HG02763 (cell line): Measurements from ENCODE around the gene MED20.
"Not testable (repeated sequence)": the region's sequence is repeated elsewhere in the genome, so short reads cannot be mapped to it uniquely, and the experiment has no call there.

ENCODE experiments used
- ATAC-seq: cut with Tn5 transposase; IDR thresholded peaks from one replicate; pipeline ENCODE4 v1.9.1; 2021; ENCODE audit warnings: mild to moderate bottlenecking, moderate library complexity; ENCODE audit not compliant: unreplicated experiment

Gene MED20, protein sequence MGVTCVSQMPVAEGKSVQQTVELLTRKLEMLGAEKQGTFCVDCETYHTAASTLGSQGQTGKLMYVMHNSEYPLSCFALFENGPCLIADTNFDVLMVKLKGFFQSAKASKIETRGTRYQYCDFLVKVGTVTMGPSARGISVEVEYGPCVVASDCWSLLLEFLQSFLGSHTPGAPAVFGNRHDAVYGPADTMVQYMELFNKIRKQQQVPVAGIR

DNA sequence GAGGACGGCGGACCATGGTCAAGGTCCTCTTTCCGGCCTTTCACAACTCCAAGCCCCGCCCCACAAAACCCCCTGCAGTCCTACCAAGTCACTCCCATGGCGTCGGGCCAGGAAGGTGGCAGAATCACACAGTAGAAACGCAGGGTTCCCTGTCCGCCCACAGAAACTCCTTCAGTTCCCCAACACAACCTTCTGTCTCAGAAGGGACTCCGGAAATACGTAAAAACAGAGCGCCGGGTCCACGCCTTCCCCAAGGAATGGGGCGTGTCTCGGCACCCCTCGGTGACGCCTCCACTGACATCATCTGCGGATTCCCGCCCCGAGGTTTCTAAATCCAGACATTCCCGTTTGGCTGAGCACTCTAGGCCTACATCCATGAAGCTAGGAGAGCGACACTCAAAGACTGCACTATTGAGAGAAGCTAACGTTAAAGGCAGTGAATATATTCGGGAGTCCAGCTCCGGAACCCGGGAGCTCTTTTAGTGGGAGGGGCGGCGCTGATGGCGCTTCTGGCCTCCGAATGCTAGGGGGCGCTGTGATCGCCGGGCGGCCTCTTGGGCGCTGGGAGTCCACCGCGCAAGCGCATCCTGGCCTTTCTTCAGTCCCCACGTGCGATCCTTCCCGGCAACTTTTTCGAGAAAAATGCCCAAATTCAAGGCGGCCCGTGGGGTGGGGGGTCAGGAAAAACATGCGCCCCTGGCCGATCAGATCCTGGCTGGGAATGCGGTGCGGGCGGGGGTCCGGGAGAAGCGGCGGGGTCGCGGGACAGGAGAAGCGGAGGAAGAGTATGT, at the start of gene MED20, which contains the start of gene BYSL:
MED20 (minus strand) TSS at position 219 of the 791 bp plus-strand sequence; CDS start at position 98, 121 bp downstream.
BYSL (plus strand) TSS at position 579 of the 791 bp plus-strand sequence; CDS start at position 643, 64 bp downstream.
- ATAC-seq = peak; percentile 90

- no peak for ATAC-seq
These were observed 49.5 kb upstream of the MED20 start for GRCh38 chr6:41970436-41970846.

DNA sequence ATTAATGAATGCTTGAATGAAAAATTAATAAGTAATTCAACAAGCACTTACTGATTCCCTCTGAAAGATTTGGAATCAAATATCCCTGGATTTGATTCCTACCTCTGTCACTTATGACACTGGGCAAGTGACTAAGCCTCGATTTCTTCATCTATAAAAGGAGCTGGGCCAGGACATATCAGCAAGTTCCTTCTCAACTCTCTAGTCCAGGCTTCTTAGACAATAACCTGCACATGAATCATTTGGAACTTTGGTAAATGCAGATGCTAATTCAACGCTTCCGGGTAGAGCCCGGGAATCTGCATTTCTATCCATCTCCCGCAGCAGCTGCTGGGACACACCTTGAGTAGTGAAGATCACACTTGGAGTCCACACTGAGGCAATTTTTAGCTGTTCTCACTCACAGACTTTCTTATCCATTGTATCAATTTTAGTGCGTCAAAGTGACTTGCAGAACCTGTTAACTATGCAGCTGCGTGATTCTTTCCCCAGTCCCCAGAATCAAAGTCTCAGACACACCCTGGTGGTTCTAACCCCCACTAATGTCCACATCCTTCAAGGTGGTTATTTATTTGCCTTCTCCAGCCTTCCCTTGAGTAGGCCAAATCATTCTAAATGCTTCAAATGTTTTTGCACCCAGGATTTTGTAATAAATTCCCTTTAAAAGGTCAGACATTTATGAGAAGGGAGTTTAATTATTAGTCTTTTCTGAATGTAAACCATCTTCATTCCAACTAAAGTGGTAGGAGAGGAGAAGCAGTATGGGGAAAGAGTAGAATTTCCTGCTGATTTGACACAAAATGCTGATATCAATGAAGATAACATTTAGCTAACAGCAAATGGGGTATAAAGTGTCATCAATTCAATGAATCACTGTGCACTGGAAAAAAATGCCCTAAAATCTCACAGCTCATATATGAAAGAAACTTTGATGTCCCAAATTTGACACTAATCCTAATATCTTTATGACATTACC, 46.7 kb upstream of the MED20 start:
- no peak for ATAC-seq

DNA sequence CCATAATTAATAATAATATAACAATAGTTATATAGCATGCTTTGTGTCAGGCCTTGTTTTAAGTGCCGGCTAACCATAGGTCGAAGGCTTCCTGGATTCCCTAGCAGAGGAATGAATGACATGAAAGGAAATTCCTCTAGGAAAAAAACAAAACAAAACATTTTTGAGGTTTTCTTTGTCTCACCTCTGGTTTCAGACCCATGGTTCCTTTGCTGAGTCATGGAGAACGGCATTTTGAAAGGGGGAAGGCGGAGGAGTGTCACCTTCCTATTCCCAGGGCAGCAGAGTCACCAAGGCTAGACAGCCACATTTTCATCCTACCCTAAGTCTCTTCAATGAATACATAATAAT, 46.0 kb upstream of the MED20 start:
- no peak for ATAC-seq

DNA sequence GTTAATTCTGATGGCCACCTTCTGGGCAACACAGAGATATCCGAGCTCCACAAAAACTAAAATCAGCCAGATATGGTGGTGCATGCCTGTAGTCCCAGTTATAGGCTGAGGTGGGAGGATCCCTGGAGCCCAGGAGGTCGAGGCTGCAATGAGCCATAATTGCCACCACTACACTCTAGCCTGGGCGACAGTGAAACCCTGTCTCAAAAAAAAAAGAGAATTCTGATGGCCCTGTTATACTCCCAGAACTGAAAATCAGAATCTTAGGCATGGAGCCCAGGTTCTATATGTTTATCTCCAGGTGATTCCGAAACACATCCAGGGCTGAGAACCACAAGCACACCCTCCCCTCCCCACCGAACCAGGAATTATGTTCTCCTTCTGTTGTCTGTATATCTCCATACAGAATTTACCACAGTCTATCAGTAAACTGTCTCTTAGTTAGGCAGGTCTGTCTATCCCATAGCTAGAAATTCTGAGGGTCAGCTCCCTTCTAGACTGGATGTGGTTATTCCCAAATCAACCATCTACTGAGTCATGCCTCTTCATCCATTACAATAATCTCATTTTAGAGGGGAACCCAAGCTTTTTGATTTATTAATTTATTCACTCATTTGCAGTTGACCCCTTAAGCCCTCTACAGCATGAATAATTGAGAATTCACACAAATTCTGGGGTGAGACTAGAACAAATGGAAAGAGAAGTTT, 45.4 kb upstream of the MED20 start:
- ATAC-seq = no peak

DNA sequence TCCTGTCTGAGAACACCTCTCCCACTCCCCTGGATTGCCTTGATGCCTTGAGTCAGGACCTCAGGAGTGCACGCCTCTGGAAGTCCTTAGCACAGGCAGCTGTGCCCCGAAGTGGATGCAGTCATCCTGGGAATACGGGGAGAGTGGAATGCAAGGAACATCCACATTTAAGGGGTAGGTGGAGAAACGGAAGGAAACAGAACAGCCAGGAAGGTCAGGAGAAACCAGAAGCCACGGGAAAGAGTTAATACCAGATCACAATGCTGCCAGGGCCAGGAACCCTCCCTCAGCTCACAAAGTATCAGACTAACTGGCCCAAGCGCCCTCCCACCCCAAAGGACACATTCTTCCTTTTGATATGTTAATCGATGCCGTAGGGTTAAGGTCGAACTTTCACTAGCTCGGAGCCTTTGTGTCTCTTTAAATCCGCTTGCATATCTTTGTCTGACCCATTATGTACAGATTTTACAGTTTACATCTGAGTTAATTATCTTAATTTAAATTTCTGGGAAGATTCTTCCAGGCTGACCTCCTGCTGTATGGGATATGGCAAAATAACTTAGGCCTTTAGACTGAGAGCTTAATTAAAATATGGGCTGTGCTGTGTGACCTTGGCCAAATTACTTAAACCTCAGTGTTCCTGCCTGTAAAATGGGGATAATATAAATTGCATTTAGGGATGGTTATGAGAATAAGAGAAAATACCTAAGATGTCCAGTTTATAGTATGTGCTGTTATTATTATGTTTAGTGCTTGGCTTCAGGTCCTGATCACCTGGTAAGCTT, 44.7 kb upstream of the MED20 start:
- ATAC-seq = no peak

DNA sequence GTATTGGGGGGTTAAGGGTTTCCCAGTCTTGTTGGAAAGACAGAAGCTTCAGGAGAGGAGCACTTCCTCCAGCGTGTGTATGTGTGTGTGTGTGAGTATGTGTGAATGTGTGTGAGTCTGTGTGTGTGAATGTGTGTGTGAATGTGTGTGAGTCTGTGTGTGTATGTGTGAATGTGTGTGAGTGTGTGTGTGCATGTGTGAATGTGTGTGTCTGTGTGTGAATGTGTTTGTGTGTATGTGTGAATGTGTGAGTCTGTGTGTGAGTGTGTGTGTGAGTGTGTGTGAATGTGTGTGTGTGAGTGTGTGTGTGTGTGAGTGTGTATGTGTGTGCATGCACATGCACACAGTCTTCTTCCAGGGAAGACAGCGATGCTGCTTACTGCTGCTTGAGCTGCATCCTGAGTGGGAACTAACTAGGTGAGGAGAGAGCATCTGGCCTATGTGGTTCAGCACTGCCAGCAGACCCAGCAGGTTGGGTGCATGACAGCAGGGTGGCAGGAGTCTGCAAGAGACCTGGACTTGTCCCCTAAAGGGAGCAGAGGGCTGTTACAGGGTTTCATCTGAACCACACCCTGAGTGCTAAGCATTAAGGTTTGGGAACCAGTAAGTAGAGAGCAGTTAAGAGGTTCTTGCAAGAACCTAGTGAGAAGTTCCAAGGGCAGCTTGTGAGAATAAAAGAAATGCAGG, 43.4 kb upstream of the MED20 start:
- ATAC-seq = no peak

GRCh38 chr6:41963371-41963770, 42.4 kb upstream of the MED20 start:
- no peak for ATAC-seq

GRCh38 chr6:41960028-41960427, 39.1 kb upstream of the MED20 start:
- ATAC-seq = no peak

- ATAC-seq = no peak
These were observed 37.3 kb upstream of the MED20 start for GRCh38 chr6:41958022-41958856.

DNA sequence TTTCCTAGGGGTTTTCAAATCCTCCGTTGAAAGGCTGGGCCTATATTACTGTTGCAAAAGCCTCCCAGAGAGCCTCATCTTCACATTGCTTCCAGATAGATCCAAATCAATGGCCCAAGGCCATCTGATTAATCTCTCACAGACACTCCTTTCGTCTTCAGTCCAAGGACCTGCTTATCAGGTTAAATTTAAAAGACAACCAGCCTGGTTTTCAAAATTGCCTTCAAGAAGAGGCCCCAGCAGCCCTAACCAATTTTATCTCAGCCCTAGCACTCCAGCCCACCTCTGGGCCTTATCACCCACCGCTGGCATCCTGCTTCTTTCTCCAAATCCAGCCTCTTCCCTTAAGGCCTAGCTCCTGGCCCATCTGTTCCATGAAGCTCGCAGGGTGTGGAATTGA, 36.2 kb upstream of the MED20 start:
- ATAC-seq = no peak

DNA sequence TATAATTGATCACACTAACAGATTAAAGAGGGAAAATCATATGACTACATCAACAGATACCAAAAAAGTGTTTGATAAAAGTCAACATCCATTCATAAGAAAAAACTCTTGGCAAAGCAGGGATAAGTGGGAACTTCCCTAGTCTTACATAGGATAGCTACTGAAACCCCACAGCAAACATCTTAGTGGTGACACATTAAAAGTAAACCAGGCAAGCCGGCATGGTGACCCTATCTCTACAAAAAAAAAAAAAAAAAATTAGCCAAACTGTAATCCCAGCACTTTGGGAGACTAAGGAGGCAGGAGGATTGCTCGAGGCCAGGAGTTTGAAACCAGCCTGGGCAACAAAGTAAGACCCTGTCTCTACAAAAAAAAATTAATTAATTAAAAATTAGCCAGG, 34.5 kb upstream of the MED20 start:
- ATAC-seq = no peak

GRCh38 chr6:41954668-41955067, 33.7 kb upstream of the MED20 start:
- no peak for ATAC-seq

DNA sequence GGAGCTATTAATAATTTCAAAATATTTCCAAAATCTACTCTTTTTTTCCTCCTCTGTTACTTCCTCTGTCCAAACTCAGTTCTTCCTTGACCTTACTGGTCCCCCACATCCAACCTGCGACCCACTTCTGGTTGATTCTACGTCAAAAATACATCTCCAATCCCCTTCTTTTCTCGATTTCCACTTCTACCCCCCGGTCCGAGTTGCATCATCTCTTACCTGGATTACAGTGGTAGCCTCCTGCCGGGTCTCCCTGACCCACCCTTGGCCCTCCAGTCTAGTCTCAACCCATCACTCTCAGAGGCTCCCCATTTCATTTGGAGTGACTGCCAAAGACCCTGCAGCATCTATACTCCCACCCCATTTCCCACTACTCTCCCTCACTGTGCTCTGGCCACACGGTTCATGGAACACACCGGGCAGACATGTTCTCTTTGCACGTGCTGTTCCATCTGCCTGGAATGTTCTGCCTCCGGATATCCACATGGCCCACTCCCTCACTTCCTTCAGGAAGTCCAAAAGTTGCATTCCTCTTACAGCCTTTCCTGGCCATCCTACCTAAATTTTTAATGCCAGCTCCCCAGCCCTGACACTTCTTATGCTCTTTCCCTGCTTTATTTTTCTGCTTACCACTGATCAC, 26.8 kb upstream of the MED20 start:
- no peak for ATAC-seq

GRCh38 chr6:41943456-41943855, 22.5 kb upstream of the MED20 start:
- no peak for ATAC-seq

DNA sequence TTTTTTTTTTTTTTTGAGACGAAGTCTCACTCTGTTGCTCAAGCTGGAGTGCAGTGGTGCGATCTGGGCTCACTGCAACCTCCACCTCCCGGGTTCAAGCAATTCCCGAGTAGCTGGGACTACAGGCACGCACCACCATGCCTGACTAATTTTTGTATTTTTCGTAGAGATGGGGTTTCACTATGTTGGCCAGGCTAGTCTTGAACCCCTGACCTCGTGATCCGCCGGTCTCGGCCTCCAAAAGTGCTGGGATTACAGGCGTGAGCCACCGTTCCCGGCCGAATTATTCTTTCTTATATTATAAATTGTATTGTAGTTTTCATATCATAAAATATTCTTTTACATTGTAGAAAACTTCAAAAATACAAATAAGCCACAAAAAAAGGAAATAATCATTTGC, 21.9 kb upstream of the MED20 start:
- not testable (repeated sequence) for ATAC-seq

- ATAC-seq = no peak
These were observed 21.3 kb upstream of the MED20 start for GRCh38 chr6:41942067-41942851.
